ACC112 (cell line): ENCODE data around the gene HPSE2.

Experiments used
- H2AFZ ChIP-seq: fragments of 200-600 bp; sonication (generic); one replicate; pipeline ENCODE4 v1.6.0; 2017; ENCODE audit warnings: antibody characterized with exemption, low read length; ENCODE audit not compliant: unreplicated experiment
- H3K27ac ChIP-seq: fragments of 200-600 bp; sonication (generic); 2 replicates; pipeline ENCODE4 v1.5.1; 2014; ENCODE audit warnings: low read depth, mild to moderate bottlenecking, antibody characterized with exemption, low read length, moderate library complexity
- H3K27me3 ChIP-seq: fragments of 200-600 bp; sonication (generic); 2 replicates; pipeline ENCODE4 v1.6.1; 2014; ENCODE audit warnings: mild to moderate bottlenecking, antibody characterized with exemption, low read length, moderate library complexity, mixed read lengths; ENCODE audit not compliant: insufficient read depth
- H3K36me3 ChIP-seq: fragments of 200-600 bp; sonication (generic); 2 replicates; pipeline ENCODE4 v1.6.1; 2016; ENCODE audit warnings: mild to moderate bottlenecking, antibody characterized with exemption, low read length, moderate library complexity, mixed read lengths; ENCODE audit not compliant: insufficient read depth
- H3K4me1 ChIP-seq: fragments of 200-600 bp; sonication (generic); one replicate; pipeline ENCODE4 v1.6.1; 2016; ENCODE audit warnings: low read length, mixed read lengths; ENCODE audit not compliant: insufficient read depth, unreplicated experiment, control insufficient read depth
- H3K4me3 ChIP-seq: fragments of 200-600 bp; sonication (generic); 2 replicates; pipeline ENCODE4 v1.5.1; 2014; ENCODE audit warnings: mild to moderate bottlenecking, low read depth, low read length
- H3K79me2 ChIP-seq: fragments of 200-600 bp; sonication (generic); one replicate; pipeline ENCODE4 v1.6.0; 2016; ENCODE audit warnings: low read length; ENCODE audit not compliant: control insufficient read depth, unreplicated experiment, insufficient read depth

HPSE2 gene

DNA sequence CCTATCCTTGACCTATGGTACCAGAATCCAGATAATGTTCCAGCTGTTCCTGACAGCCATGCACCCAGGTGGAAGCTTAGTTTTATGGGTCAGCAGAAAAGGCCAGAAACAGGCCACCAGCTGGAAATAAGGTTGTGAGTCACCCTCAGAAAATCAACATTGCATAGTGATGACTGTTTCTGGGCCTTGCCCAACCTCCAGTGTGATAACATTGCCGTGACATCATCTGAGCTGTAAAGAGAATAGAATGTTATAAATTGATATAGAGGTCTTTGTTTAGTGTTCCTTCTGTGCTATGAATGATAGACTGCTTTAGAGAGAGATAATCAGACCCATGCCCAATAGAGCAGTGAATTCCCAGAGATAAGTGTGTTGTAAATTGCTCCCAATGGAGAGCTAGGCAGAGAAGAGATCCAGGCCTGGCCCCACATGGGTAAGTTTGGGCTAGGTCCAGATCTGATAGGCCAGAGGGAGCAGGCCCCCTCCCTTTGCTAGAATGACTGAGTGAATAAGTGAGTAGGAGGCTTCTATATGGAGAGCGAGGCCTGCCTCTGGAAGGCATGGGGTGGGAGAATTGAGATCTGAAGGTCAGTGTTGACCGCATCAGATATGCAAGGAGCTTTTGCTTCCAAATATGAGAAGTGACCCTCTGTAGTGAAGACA is 774.7 kb downstream of the HPSE2 start:
- no peaks in the 10 kb centered on the region for H3K27me3 ChIP-seq
- H3K4me1 ChIP-seq, result peaks cover 17% of the 10 kb centered on the region
- no peaks in the 10 kb centered on the region for H3K36me3 ChIP-seq
- peak overlapping the region; percentile 64 for H3K27ac ChIP-seq
- no peaks in the 10 kb centered on the region for H3K79me2 ChIP-seq
- H3K4me3 ChIP-seq, result no peak overlapping the region
- no peak overlapping the region for H2AFZ ChIP-seq

DNA sequence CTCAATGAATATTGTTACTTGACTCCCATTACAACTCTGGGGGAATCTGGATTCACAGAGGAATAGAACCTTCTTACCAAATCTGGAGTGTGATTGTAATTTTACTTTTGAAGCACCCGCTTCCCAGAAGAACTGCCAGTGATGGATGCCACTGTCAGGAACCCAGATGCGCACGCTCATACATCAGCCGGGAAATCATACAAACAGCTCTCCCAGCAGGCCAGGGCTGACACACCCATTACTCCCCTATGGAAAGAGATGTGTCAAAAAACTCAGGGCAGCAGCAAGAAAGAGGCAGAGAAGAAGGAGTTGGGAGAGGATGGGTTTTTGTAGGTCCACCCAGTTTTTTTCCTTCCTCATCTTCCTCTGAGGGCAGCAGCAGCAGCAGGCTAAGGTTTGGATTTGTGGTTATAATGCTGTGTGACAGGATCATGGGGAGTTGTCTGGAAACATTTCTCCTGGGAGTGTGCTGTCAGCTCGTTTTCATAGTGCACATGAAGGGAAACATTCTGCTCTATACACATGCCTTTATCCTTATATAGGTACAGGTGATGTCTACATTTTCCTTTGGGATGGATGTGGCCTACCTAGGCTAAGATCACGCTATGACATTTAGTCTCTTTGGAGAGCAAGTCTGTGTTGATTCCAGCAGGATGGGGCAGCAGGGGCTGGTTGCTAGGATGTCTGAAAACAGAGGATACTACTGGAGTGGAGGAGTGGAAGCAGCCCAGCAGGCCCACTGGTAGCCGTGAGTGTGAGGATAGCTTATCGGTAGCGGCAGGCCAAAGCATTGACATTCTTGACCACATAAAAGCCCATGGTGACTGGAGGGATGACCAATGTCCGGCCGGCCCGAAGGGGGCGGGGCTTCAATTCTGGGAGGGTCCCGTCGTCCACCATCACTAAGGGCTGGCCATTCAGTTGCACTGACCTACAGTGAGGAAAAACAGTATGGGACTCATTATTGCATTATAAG is 776.6 kb downstream of the HPSE2 start:
- Histone ChIP-seq H3K36me3 (no peaks in the 10 kb centered on the region), H3K4me1 (peaks cover 17% of the 10 kb centered on the region), H2AFZ (no peak overlapping the region), H3K27ac (no peak overlapping the region), H3K27me3 (no peaks in the 10 kb centered on the region), H3K4me3 (no peak overlapping the region), H3K79me2 (no peaks in the 10 kb centered on the region)

DNA sequence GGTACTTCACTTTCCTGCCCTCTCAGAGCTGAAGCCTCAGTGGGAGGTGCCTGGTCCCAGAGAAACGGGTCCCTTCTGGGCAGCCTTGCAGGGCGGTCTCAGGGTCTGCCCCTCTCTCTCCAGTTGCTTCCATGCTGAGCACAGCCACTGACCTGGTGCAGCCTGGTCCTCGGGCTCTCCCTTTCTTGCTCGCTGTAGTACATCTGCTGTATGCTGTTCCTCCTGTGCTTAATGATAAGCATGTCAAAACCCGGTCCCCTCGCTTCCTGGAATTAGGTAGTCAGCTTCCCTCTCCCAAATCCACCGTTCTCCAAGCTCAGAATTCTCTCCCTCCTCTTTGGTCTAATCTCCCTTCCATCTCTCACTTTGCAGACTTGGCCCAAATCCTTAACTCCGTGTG is 777.9 kb downstream of the HPSE2 start:
- Histone ChIP-seq H3K4me3 (no peak overlapping the region), H3K27me3 (no peaks in the 10 kb centered on the region), H3K79me2 (no peaks in the 10 kb centered on the region), H2AFZ (no peak overlapping the region), H3K27ac (no peak overlapping the region), H3K4me1 (peaks cover 17% of the 10 kb centered on the region), H3K36me3 (no peaks in the 10 kb centered on the region)

DNA sequence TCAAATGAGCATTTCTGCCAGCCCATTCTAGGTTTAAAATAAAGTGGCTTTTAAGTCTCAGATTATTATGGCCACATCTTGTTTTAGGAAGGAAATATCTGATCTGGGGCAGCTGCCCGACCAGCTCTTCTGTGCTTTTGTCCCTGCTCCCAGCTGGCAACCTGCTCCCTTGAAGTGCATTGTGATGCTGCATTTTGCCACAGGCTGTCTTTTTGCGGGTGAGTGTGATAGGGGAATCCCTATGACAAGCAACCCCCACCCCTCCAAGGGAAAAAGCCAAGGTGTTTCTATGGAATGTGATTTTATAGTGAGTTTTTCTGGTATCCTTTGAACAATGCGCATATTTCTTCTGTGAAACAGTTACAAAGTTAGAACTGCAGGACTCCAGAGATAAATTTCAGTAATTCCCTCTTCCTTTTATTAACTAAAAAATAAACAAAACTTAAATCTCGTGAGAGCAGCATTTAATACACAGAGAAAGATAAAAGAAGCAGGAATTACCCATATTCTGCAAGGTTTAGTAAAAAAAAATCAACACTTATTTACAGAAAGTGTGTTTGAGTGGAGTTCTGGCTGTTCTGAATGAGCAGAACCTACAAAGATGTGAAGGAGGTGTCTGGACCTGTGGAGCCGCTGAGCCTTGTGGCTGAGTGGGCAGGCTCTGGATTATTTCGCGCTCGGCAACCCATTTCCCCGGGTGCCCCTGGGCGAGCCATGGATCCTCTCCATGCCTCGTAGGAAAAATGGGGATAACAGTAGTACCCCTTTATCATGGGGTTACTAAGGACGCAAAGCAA is 778.8 kb downstream of the HPSE2 start:
- Histone ChIP-seq H3K27me3 (no peaks in the 10 kb centered on the region), H2AFZ (no peak overlapping the region), H3K4me3 (no peak overlapping the region)

DNA sequence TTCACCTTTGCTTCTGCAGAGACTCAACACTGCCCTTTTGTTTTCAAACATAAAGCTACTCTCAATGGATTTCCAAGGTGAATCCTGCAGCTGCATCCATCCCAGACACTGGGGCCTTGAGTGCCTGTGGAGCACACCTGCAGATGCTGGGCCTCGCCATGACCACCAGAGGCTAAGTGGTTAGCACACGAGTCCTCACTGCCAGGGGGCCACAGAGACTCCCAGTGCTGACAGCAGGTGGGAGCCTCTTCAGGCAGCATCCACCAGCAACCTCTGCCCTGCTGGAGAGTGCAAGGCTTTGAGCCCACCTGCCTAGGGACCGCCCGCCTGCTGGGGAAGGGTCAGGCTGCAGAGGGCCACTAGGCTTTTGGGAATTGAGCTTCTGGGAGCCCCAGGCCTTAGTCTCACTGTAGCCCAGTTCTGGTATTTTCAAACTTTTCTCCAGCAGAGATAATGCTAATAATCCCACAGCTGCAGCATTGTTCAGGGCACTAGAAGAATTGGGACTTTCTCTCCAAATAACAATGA is 779.5 kb downstream of the HPSE2 start:
- Histone ChIP-seq H3K4me3 (no peak overlapping the region), H3K27me3 (no peaks in the 10 kb centered on the region; the same call in 1 of the 2 replicates), H3K79me2 (no peaks in the 10 kb centered on the region)

More for the DNA sequence above, 778.8 kb downstream of the HPSE2 start:
- Histone ChIP-seq H3K27ac (no peak overlapping the region), H3K79me2 (no peaks in the 10 kb centered on the region), H3K4me1 (peaks cover 17% of the 10 kb centered on the region), H3K36me3 (no peaks in the 10 kb centered on the region)

DNA sequence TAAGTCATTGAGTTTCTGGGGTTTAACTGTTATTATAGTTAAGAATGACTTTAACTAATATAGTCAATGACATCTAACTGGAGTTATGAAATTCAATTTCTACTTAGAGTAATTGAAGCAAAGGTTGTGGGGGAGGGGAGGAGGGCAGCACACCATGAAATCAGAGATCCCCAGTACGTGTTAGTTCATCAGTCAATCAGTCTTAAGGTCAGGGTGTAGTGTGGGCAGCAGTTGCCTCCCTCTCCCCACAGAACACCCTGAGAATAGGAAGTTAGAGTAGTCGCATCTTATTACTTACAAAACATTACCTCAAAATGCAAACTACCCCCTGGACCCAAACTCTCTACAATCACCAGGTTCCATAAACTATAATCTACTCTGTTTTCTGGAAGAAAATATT is 781.9 kb downstream of the HPSE2 start:
- no peak overlapping the region for H2AFZ ChIP-seq
- no peak overlapping the region for H3K27ac ChIP-seq
- no peaks in the 10 kb centered on the region for H3K36me3 ChIP-seq
- no peaks in the 10 kb centered on the region for H3K79me2 ChIP-seq
- H3K4me3 ChIP-seq, result no peak overlapping the region
- no peaks in the 10 kb centered on the region for H3K4me1 ChIP-seq
- no peaks in the 10 kb centered on the region; the same call in 1 of the 2 replicates for H3K27me3 ChIP-seq

More for the DNA sequence above, 779.5 kb downstream of the HPSE2 start:
- H3K4me1 ChIP-seq, result peaks cover 10% of the 10 kb centered on the region
- H3K36me3 ChIP-seq, result no peaks in the 10 kb centered on the region
- H2AFZ ChIP-seq, result no peak overlapping the region
- H3K27ac ChIP-seq, result no peak overlapping the region

DNA sequence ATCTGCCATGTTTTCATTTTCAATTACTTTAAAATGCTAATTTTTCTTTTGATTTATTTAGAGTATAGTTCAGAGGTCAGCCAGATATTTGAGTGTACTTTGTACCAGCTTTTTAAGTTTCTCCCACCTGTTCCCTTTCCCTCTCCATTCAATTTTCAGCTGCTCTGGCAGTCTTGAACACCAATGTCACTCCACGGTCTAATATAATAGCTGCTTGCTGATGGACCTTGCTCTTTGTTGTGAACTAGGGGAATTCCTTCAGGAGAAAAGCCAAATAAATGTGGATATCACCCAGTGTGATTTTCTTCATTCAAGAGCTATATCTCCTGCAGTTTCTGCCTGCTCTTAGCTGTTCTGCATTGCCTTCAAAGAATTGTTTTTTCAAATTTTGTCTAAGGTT is 785.0 kb downstream of the HPSE2 start:
- Histone ChIP-seq H3K79me2 (peaks cover 8% of the 10 kb centered on the region), H2AFZ (no peak overlapping the region), H3K4me1 (peaks cover 8% of the 10 kb centered on the region), H3K4me3 (no peak overlapping the region), H3K36me3 (no peaks in the 10 kb centered on the region), H3K27ac (no peak overlapping the region), H3K27me3 (no peaks in the 10 kb centered on the region; the same call in 1 of the 2 replicates)

DNA sequence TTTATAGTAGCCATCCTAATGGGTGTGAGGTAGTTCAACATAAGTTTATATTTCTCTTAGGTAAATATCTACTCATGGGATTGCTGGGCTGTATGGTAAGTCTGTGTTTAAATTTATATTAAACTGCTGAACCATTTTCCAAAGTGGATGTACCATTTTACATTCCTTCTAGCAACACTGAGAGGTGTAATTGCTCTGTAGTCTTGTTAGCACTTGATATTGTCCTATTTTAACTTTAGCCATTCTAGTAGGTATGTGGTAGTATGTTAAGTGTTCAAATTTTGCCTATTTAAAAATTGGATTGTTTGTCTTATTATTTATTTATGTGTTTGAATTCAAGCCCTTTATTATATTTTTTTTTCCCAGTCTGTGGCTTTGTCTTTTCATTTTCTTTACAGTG is 786.4 kb downstream of the HPSE2 start:
- H2AFZ ChIP-seq, result no peak overlapping the region
- H3K4me1 ChIP-seq, result peaks cover 8% of the 10 kb centered on the region
- H3K27ac ChIP-seq, result no peak overlapping the region
- peaks cover 3% of the 10 kb centered on the region; the same call in 1 of the 2 replicates for H3K36me3 ChIP-seq
- H3K4me3 ChIP-seq, result no peak overlapping the region
- peaks cover 15% of the 10 kb centered on the region for H3K79me2 ChIP-seq
- no peaks in the 10 kb centered on the region; the same call in 1 of the 2 replicates for H3K27me3 ChIP-seq

DNA sequence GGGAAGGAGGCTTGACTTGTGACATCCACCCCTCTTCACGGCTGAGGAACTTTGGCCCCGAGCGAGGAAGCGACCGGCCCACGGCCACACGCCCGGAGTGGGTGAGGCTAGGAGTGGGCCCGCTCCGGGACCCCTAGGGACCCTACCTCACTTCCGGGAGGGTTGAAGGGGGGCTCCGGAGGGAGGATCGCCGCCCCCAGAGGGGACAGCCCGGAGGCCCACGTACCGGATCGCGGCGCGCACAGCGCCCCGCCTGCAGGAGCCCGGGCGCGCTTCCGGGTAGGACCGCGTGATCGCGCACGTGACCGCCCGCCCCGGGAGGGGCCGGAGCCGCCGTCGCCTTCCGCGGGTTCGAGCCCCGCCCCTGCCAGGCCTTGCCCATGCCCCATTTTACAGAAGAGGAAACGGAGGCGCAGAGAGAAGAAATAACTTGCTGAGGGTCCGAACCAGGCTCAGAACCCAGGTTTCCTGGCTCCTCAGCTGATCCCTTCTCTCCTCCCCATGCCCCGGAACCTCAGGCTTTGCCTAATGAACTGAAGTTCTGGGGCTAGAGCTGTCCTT is 788.9 kb downstream of the HPSE2 start, which contains the start of gene HPS1:
TSS of gene HPS1 (minus strand) at position 275 of the 561 bp plus-strand sequence. CDS start 3,695 bp downstream, outside the sequence.
- H3K4me3 ChIP-seq, result peak within 1 kb of the TSS; percentile 97
- peaks cover 12% of the 10 kb centered on the region for H3K4me1 ChIP-seq
- peaks cover 15% of the 10 kb centered on the region for H3K79me2 ChIP-seq
- peak within 1 kb of the TSS; percentile 66 for H3K27ac ChIP-seq
- no peaks in the 10 kb centered on the region; the same call in 1 of the 2 replicates for H3K27me3 ChIP-seq
- H2AFZ ChIP-seq, result peak within 1 kb of the TSS; percentile 81
- peaks cover 6% of the 10 kb centered on the region; the same call in 1 of the 2 replicates for H3K36me3 ChIP-seq
